HL-60 (cell line): Measurements from ENCODE around the gene PRR12.

Experiments used
- CTCF ChIP-seq: IDR thresholded peaks from one replicate; pipeline ENCODE4 v1.5.1; 2011; ENCODE audit warnings: low read length, control low read depth, inconsistent platforms; ENCODE audit not compliant: insufficient read depth
- SPI1 ChIP-seq: IDR thresholded peaks from 2 replicates; pipeline ENCODE4 v1.6.1; 2012; ENCODE audit warnings: low read depth, mild to moderate bottlenecking, borderline replicate concordance

GRCh38 chr19:49566302-49566701 is 24.7 kb upstream of the PRR12 start:
- TF ChIP-seq SPI1 (no peak), CTCF (no peak)
